Limb (tissue), 2 donors: ENCODE results near the gene ESRRA.
"Not testable (repeated sequence)": the region's sequence is repeated elsewhere in the genome, so short reads cannot be mapped to it uniquely, and the experiment has no call there.

ENCODE experiments used
- DNase-seq, 2 donors: peaks; one replicate each; pipeline ENCODE4 v3.0.0-alpha.2; 2016; ENCODE audit errors: extremely low spot score in 2 of 2

Gene ESRRA

GRCh38 chr11:64312947-64313346 is 7.6 kb downstream of the ESRRA start:
- DNase-seq, result no peak

- DNase-seq, result no peak
These were observed 8.3 kb downstream of the ESRRA start for GRCh38 chr11:64313491-64314145.

- DNase-seq, result no peak
These were observed 9.0 kb downstream of the ESRRA start for GRCh38 chr11:64314146-64314804.

- DNase-seq, result no peak
These were observed 9.7 kb downstream of the ESRRA start for GRCh38 chr11:64314805-64315561.

- DNase-seq, result not testable (repeated sequence)
These were observed 10.6 kb downstream of the ESRRA start for GRCh38 chr11:64315667-64316526.

GRCh38 chr11:64316672-64317324 is 11.5 kb downstream of the ESRRA start:
- no peak for DNase-seq

GRCh38 chr11:64317325-64317960 is 12.1 kb downstream of the ESRRA start, which contains the start of gene TRMT112:
Gene TRMT112 (minus strand): TSS chr11:64317559. CDS start chr11:64317526, 33 bp downstream.
- peak; percentile 93 to 96 for DNase-seq

- DNase-seq, result peak; percentile 95 to 97
These were observed 12.8 kb downstream of the ESRRA start, which contains the start of gene PRDX5 for GRCh38 chr11:64317961-64318765. Gene PRDX5 (plus strand): TSS chr11:64318121. CDS start chr11:64318216, 95 bp downstream.

- DNase-seq, result peak in 1 of 2 donors; percentile 47
These were observed 13.7 kb downstream of the ESRRA start for GRCh38 chr11:64318766-64319761.

GRCh38 chr11:64320556-64320955 is 15.2 kb downstream of the ESRRA start:
- no peak for DNase-seq

GRCh38 chr11:64321026-64321425 is 15.7 kb downstream of the ESRRA start:
- DNase-seq, result no peak

GRCh38 chr11:64321533-64321932 is 16.2 kb downstream of the ESRRA start:
- no peak for DNase-seq

GRCh38 chr11:64322925-64323260 is 17.6 kb downstream of the ESRRA start:
- no peak for DNase-seq

- DNase-seq, result no peak
These were observed 18.0 kb downstream of the ESRRA start for GRCh38 chr11:64323373-64323772.

GRCh38 chr11:64323984-64324383 is 18.7 kb downstream of the ESRRA start:
- not testable (repeated sequence) for DNase-seq

GRCh38 chr11:64324692-64325469 is 19.6 kb downstream of the ESRRA start:
- DNase-seq, result no peak

- DNase-seq, result no peak
These were observed 22.1 kb downstream of the ESRRA start for GRCh38 chr11:64327375-64327774.
